ENCODE results near the gene XRCC5.

- no peak for TF ChIP-seq POLR2A (IDR thresholded peaks at IDR 0.05)
- TF ChIP-seq, protein P1, sequence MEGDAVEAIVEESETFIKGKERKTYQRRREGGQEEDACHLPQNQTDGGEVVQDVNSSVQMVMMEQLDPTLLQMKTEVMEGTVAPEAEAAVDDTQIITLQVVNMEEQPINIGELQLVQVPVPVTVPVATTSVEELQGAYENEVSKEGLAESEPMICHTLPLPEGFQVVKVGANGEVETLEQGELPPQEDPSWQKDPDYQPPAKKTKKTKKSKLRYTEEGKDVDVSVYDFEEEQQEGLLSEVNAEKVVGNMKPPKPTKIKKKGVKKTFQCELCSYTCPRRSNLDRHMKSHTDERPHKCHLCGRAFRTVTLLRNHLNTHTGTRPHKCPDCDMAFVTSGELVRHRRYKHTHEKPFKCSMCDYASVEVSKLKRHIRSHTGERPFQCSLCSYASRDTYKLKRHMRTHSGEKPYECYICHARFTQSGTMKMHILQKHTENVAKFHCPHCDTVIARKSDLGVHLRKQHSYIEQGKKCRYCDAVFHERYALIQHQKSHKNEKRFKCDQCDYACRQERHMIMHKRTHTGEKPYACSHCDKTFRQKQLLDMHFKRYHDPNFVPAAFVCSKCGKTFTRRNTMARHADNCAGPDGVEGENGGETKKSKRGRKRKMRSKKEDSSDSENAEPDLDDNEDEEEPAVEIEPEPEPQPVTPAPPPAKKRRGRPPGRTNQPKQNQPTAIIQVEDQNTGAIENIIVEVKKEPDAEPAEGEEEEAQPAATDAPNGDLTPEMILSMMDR (IDR thresholded peaks at IDR 0.05), result no peak
These were observed 42.9 kb upstream of the XRCC5 start for GRCh38 chr2:216066230-216066629.

Data from prostate gland (tissue), 2 donors.